Activated CD4-positive, alpha-beta memory T cell treated with anti-CD3 and anti-CD28 coated beads, Interleukin-2, amount 10 ng/mL, durations not matched to agents 7 days and 5 days (primary cell): ENCODE data around the gene ATP2B3. TPM values are rescaled to one million over a fixed set of nuclear protein-coding genes. Genes with fewer than 3 reads are reported as not detected.

ENCODE experiments used
- CTCF ChIA-PET: fragments of 350-600 bp; sonication (Branson Sonifier 250); formaldehyde crosslinking; loops from one replicate; lab custom pipeline; 2021; ENCODE audit warnings: antibody characterized with exemption, inconsistent platforms; lab: Charles Lee
- POLR2A ChIA-PET: fragments of 350-600 bp; sonication (Branson Sonifier 250); formaldehyde crosslinking; loops from one replicate; lab custom pipeline; 2021; ENCODE audit warnings: antibody characterized with exemption; lab: Charles Lee
- DNase-seq: peaks from one replicate; pipeline ENCODE4 v3.0.0-alpha.2; 2020
- H3K27ac Mint-ChIP-seq: one replicate; pipeline ENCODE4 v1.8.0; 2021; ENCODE audit warnings: mild to moderate bottlenecking, mixed read lengths
- H3K27me3 Mint-ChIP-seq: one replicate; pipeline ENCODE4 v1.8.0; 2021; ENCODE audit warnings: mixed read lengths
- H3K36me3 Mint-ChIP-seq: one replicate; pipeline ENCODE4 v1.8.0; 2021; ENCODE audit warnings: low read depth, mixed read lengths
- H3K4me1 Mint-ChIP-seq: one replicate; pipeline ENCODE4 v1.8.0; 2021; ENCODE audit warnings: mixed read lengths
- H3K4me3 Mint-ChIP-seq: one replicate; pipeline ENCODE4 v1.8.0; 2021; ENCODE audit warnings: mild to moderate bottlenecking, mixed read lengths
- H3K9me3 Mint-ChIP-seq: one replicate; pipeline ENCODE4 v1.8.0; 2021; ENCODE audit warnings: mixed read lengths
- total RNA-seq, 2 experiments: library from RNA; stranded (reverse); gene quantifications; one replicate each; pipeline ENCODE4 v1.2.3, GENCODE V29; 2021

ATP2B3 gene
- total RNA-seq, 2 experiments from 2014 or later, result not detected

DNA sequence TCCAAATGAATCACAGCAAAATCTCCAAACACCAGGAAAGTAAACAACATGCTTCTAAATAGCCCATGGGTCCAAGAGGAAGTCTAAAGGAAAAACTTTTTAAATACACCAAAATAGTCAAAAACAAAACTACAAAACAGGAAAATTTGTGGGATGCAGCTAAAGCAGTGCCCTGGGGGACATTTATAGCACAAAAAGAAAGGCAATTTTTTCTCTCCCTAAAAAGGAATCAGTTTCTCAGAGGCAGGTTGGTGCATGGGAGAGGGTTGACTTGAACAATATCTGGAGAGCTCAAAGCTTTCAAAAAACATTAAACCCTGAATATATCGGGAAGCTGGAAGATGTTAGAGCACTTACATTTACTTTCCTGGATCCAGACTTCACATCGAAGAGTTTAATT, 113.9 kb downstream of the ATP2B3 start:
- DNase-seq, result no peak
- H3K27ac Mint-ChIP-seq, result no peak overlapping the region
- no peaks in the 10 kb centered on the region for H3K4me1 Mint-ChIP-seq
- H3K36me3 Mint-ChIP-seq, result no peaks in the 10 kb centered on the region
- ChIA-PET POLR2A (no interaction called here), CTCF (interaction anchor here (1.2 to 1.9 kb wide), 2 partner anchors 9 to 21 kb away, joined by 3 to 5 read pairs; no protein-coding TSS in a partner anchor)
- H3K4me3 Mint-ChIP-seq, result no peak overlapping the region
- H3K9me3 Mint-ChIP-seq, result no peaks in the 10 kb centered on the region
- H3K27me3 Mint-ChIP-seq, result peaks cover 4% of the 10 kb centered on the region

DNA sequence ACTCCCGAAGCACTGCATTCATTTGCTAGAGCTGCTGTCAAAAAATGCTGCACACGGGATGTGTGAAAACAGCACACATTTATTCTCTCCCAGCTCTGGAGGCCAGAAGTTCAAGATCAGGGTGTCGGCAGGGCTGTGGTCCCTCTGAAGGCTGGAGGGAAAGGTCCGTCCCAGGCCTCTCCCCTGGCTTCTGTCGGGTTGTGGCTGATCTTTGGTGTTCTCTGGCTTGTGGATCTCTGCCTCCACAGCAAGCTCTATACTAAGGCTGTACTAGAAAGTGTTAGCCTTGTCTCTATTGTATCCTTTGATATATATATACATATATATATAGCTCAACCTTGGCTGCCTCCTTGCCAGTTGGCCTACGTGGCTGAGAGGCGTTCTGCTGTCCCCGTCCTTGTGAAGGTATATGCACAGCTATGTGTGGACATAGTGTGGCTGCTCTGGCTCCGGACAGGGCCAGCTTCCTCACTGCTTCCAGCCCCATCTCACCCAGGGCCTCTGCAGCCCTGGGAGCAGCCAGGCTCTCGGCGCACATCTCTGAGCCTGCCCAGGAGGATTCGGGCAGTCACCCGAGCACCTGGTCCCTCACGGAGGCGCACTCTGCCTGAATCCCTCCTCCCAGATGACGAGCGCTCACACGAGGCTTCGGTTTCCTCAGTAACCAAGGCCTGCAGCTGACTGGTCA, 114.6 kb downstream of the ATP2B3 start:
- ChIA-PET CTCF (interaction anchor here (0.9 to 1.2 kb wide), 2 partner anchors 9 to 14 kb away, joined by 3 read pairs; partner anchors contain the start of gene DUSP9), POLR2A (no interaction called here)
- H3K36me3 Mint-ChIP-seq, result no peaks in the 10 kb centered on the region
- H3K27me3 Mint-ChIP-seq, result peaks cover 4% of the 10 kb centered on the region
- H3K9me3 Mint-ChIP-seq, result no peaks in the 10 kb centered on the region
- H3K4me1 Mint-ChIP-seq, result no peaks in the 10 kb centered on the region
- DNase-seq, result no peak
- H3K27ac Mint-ChIP-seq, result no peak overlapping the region
- H3K4me3 Mint-ChIP-seq, result no peak overlapping the region

Other genes with a start within 250 kb of the ATP2B3 start
- gene PNMA6F, start 195.9 kb upstream of the ATP2B3 start, total RNA-seq, result not detected
- gene ZNF275, start 183.5 kb upstream of the ATP2B3 start, total RNA-seq, result 10 to 100 TPM; 16.6 to 16.7 TPM
- gene PNMA6E, start 116.3 kb upstream of the ATP2B3 start, total RNA-seq, result not detected
- gene ZFP92, start 106.2 kb upstream of the ATP2B3 start, total RNA-seq, result 1 to 10 TPM; 1.7 to 1.9 TPM
- 1 to 10 TPM; 1.1 to 1.8 TPM for gene TREX2, start 71.6 kb upstream of the ATP2B3 start, total RNA-seq
- gene HAUS7, start 47.1 kb upstream of the ATP2B3 start, total RNA-seq, result 10 to 100 TPM; 33.8 to 40.5 TPM
- not detected for gene BGN, start 22.7 kb upstream of the ATP2B3 start, total RNA-seq
- 10 to 100 TPM; 21.1 to 21.8 TPM for gene CCNQ, start 81.5 kb downstream of the ATP2B3 start, total RNA-seq
- not detected for gene DUSP9, start 129.6 kb downstream of the ATP2B3 start, total RNA-seq
- under 1 TPM; 0.60 to 0.96 TPM for gene PNCK, start 156.2 kb downstream of the ATP2B3 start, total RNA-seq
- gene SLC6A8, start 170.3 kb downstream of the ATP2B3 start, total RNA-seq, result 1 to 10 TPM; 2.9 to 3.0 TPM
- gene BCAP31, start 206.7 kb downstream of the ATP2B3 start, total RNA-seq, result 100 to 1,000 TPM; 162 TPM
- 10 to 100 TPM; 16.5 to 17.6 TPM for gene ABCD1, start 207.2 kb downstream of the ATP2B3 start, total RNA-seq
- under 1 TPM; 0.18 to 0.58 TPM for gene PLXNB3, start 246.6 kb downstream of the ATP2B3 start, total RNA-seq